ENCODE data around the gene CHCHD10. TPM values are rescaled to one million over a fixed set of nuclear protein-coding genes. Genes with fewer than 3 reads are reported as not detected.

CHCHD10 gene
- total and polyA plus RNA-seq, 4 donors, result 13.4 to 784 (median 139) TPM

- TF ChIP-seq REST (IDR thresholded peaks at IDR 0.05) (no peak), GABPA (IDR thresholded peaks at IDR 0.05 in 1 of 2, conservative IDR thresholded peaks at IDR 0.05 in 1 of 2) (no peak), ATF3 (IDR thresholded peaks at IDR 0.05) (no peak), HNF4G (IDR thresholded peaks at IDR 0.05) (no peak), FOXA1 (IDR thresholded peaks at IDR 0.05) (no peak), EGR1 (IDR thresholded peaks at IDR 0.05; ENCODE audit: low read depth in 2 of 2) (no peak), NR2F2 (IDR thresholded peaks at IDR 0.05) (no peak), HNF4A (conservative IDR thresholded peaks at IDR 0.05) (no peak)
Measured at GRCh38 chr22:23815541-23816155, 47.9 kb upstream of the CHCHD10 start (continued).

- Histone ChIP-seq H3K4me1 (ENCODE audit: control insufficient read depth in 4 of 4, insufficient read depth in 4 of 4, low read length in 3 of 4) (no peaks in the 10 kb centered on the region), H3K9me3 (ENCODE audit: control insufficient read depth in 4 of 4, low read length in 3 of 4) (no peaks in the 10 kb centered on the region), H3K27ac (ENCODE audit: low read depth in 1 of 2, low read length in 2 of 2) (no peak overlapping the region), H3K36me3 (ENCODE audit: control insufficient read depth in 4 of 4, insufficient read depth in 3 of 4, low read depth in 1 of 4, low read length in 3 of 4) (peaks cover 0 to 31% (median 13%) of the 10 kb centered on the region in 4 donors), H3K27me3 (ENCODE audit: control insufficient read depth in 4 of 4, insufficient read depth in 4 of 4, low read length in 3 of 4) (no peaks in the 10 kb centered on the region), H3K9ac (ENCODE audit: low read depth in 1 of 2, low read length in 2 of 2) (no peak overlapping the region), H3K4me3 (ENCODE audit: low read depth in 1 of 3, low read length in 3 of 3) (no peak overlapping the region)
- no peak for DNase-seq (ENCODE audit: low spot score)
- WGBS, result 96% methylated on average over 4 of the region's 4 CpGs
- no peak for TF ChIP-seq NR2F2 (IDR thresholded peaks at IDR 0.05)
- no peak for TF ChIP-seq CTCF (IDR thresholded peaks at IDR 0.05; ENCODE audit: low read depth, low read length, missing input control)
- no peak for TF ChIP-seq HNF4A (conservative IDR thresholded peaks at IDR 0.05)
- no peak for TF ChIP-seq FOXA1 (IDR thresholded peaks at IDR 0.05)
- TF ChIP-seq REST (IDR thresholded peaks at IDR 0.05), result no peak
- no peak for TF ChIP-seq ATF3 (IDR thresholded peaks at IDR 0.05)
- TF ChIP-seq ZBTB33 (IDR thresholded peaks at IDR 0.05), result no peak
- no peak for TF ChIP-seq SP1 (IDR thresholded peaks at IDR 0.05)
- TF ChIP-seq GABPA (IDR thresholded peaks at IDR 0.05 in 1 of 2, conservative IDR thresholded peaks at IDR 0.05 in 1 of 2), result no peak
- TF ChIP-seq YY1 (IDR thresholded peaks at IDR 0.05), result no peak
- TF ChIP-seq HNF4G (IDR thresholded peaks at IDR 0.05), result no peak
- TF ChIP-seq TAF1 (conservative IDR thresholded peaks at IDR 0.05), result no peak
- no peak for TF ChIP-seq JUND (IDR thresholded peaks at IDR 0.05)
- TF ChIP-seq RXRA (IDR thresholded peaks at IDR 0.05), result no peak
- TF ChIP-seq FOXA2 (IDR thresholded peaks at IDR 0.05), result no peak
- no peak for TF ChIP-seq EGR1 (IDR thresholded peaks at IDR 0.05; ENCODE audit: low read depth in 2 of 2)
- TF ChIP-seq RAD21 (IDR thresholded peaks at IDR 0.05), result no peak
- no peak for TF ChIP-seq MAX (IDR thresholded peaks at IDR 0.05)
Measured at GRCh38 chr22:23812378-23812777, 44.6 kb upstream of the CHCHD10 start.
